B cell (primary cell): ENCODE measurements around the gene LDLRAD2. TPM values are rescaled to one million over a fixed set of nuclear protein-coding genes. Genes with fewer than 3 reads are reported as not detected.

Experiments used
- ATAC-seq: fragments of 200-7000 bp; cut with Tn5 transposase; one replicate; pipeline ENCODE4 v1.10.0; 2021; ENCODE audit warnings: low read depth, mild to moderate bottlenecking, moderate number of reproducible peaks, moderate library complexity
- CTCF ChIA-PET: fragments of 350-600 bp; sonication (Branson Sonifier 250); formaldehyde crosslinking; loops from one replicate; lab custom pipeline; 2021; ENCODE audit warnings: antibody characterized with exemption, inconsistent platforms; lab: Charles Lee
- POLR2A ChIA-PET: fragments of 350-600 bp; sonication (Branson Sonifier 250); formaldehyde crosslinking; loops from one replicate; lab custom pipeline; 2021; ENCODE audit warnings: antibody characterized with exemption; lab: Charles Lee
- DNase-seq: peaks from one replicate; pipeline ENCODE4 v3.0.0; 2013
- H2AFZ ChIP-seq: 2 replicates; pipeline ENCODE4 v1.6.1; 2012; ENCODE audit warnings: mild to moderate bottlenecking, low read depth, low read length; ENCODE audit not compliant: insufficient read depth, poor library complexity, severe bottlenecking
- H3K27ac ChIP-seq, 2 donors: 1 replicate in 1 of 2; 2 replicates in 1 of 2; pipeline ENCODE4 v1.5.1; 2012 to 2013; ENCODE audit warnings: low read length in 2 of 2, mild to moderate bottlenecking in 2 of 2, moderate library complexity in 1 of 2
- H3K27me3 ChIP-seq, 4 experiments: fragments of 200-600 bp in 1 of 4; sonication (generic) in 1 of 4; replicated peaks in 1 of 4; 1 replicate in 2 of 4; 2 replicates in 2 of 4; pipeline versions ENCODE4 v1.6.1 to v1.7.0; 2013 to 2016; ENCODE audit warnings: low read length in 3 of 4, mild to moderate bottlenecking in 2 of 4, mixed read lengths in 1 of 4, moderate library complexity in 1 of 4; ENCODE audit not compliant: insufficient read depth in 4 of 4, control insufficient read depth in 3 of 4; ENCODE audit errors: control extremely low read depth in 1 of 4
- H3K36me3 ChIP-seq, 2 experiments: replicated peaks in 1 of 2; 1 replicate in 1 of 2; 2 replicates in 1 of 2; pipeline versions ENCODE4 v1.6.1 to v1.7.1; 2013; ENCODE audit warnings: low read length in 1 of 2; ENCODE audit not compliant: insufficient read depth in 2 of 2, control insufficient read depth in 1 of 2; ENCODE audit errors: control extremely low read depth in 1 of 2, extremely low read depth in 1 of 2
- H3K4me1 ChIP-seq, 2 donors: fragments of 200-600 bp in 1 of 2; sonication (generic) in 1 of 2; 1 replicate in 1 of 2; 2 replicates in 1 of 2; pipeline versions ENCODE4 v1.5.1 to v1.6.1; 2013 to 2017; ENCODE audit warnings: low read length in 2 of 2; ENCODE audit not compliant: control insufficient read depth in 2 of 2, insufficient read depth in 2 of 2
- H3K4me2 ChIP-seq: replicated peaks from 2 replicates; pipeline ENCODE3; 2012; ENCODE audit warnings: mild to moderate bottlenecking, low read depth, low read length; ENCODE audit not compliant: poor library complexity, severe bottlenecking
- H3K4me3 ChIP-seq, 5 experiments: fragments of 200-600 bp in 1 of 5; sonication (generic) in 1 of 5; 1 replicate in 3 of 5; 2 replicates in 2 of 5; pipeline versions ENCODE4 v1.5.1 to v1.7.0; 2011 to 2016; ENCODE audit warnings: low read length in 4 of 5, mild to moderate bottlenecking in 4 of 5, low read depth in 2 of 5, control low read depth in 1 of 5, moderate library complexity in 1 of 5; ENCODE audit not compliant: insufficient read depth in 1 of 5; ENCODE audit errors: control extremely low read depth in 1 of 5, extremely low read depth in 1 of 5
- H3K79me2 ChIP-seq: fragments of 200-600 bp; sonication (generic); one replicate; pipeline ENCODE4 v1.6.0; 2016; ENCODE audit warnings: low read length; ENCODE audit not compliant: control insufficient read depth, insufficient read depth
- H3K9ac ChIP-seq: fragments of 200-600 bp; sonication (generic); 2 replicates; pipeline ENCODE4 v1.6.1; 2017; ENCODE audit warnings: mild to moderate bottlenecking, low read length, moderate library complexity
- H3K9me3 ChIP-seq, 3 donors: one replicate each; pipeline versions ENCODE4 v1.6.1 to v1.7.1; 2013; ENCODE audit warnings: low read length in 2 of 3; ENCODE audit not compliant: control insufficient read depth in 2 of 3, insufficient read depth in 1 of 3; ENCODE audit errors: control extremely low read depth in 1 of 3
- H4K20me1 ChIP-seq: 2 replicates; pipeline ENCODE4 v1.6.0; 2012; ENCODE audit warnings: mild to moderate bottlenecking, low read length; ENCODE audit not compliant: insufficient read depth, control insufficient read depth, poor library complexity, severe bottlenecking
- H3K27ac Mint-ChIP-seq: one replicate; pipeline ENCODE4 v1.8.0; 2021; ENCODE audit warnings: mixed read lengths
- H3K27me3 Mint-ChIP-seq: one replicate; pipeline ENCODE4 v1.8.0; 2021; ENCODE audit warnings: mixed read lengths
- H3K4me1 Mint-ChIP-seq: one replicate; pipeline ENCODE4 v1.8.0; 2021; ENCODE audit warnings: mixed read lengths
- H3K4me3 Mint-ChIP-seq: one replicate; pipeline ENCODE4 v1.8.0; 2021; ENCODE audit warnings: mixed read lengths
- H3K9me3 Mint-ChIP-seq: one replicate; pipeline ENCODE4 v1.8.0; 2022; ENCODE audit warnings: mixed read lengths; ENCODE audit not compliant: insufficient read depth
- EZH2 ChIP-seq: IDR thresholded peaks from 2 replicates; pipeline ENCODE4 v1.6.1; 2012; ENCODE audit warnings: borderline replicate concordance, low read depth, mild to moderate bottlenecking, moderate library complexity, low read length; ENCODE audit not compliant: insufficient read depth, poor library complexity, severe bottlenecking
- WGBS: methylation state at CpG from one replicate; pipeline ENCODE4 v1.1.5; 2013; ENCODE audit warnings: missing lambda C conversion rate; ENCODE audit not compliant: insufficient coverage; 5-methylcytosine and 5-hydroxymethylcytosine counted together
- intact Hi-C: fragments of 100-400 bp; cut with micrococcal nuclease; formaldehyde crosslinking; loops from one replicate; pipeline ENCODE4 v1.10.0; 2022
- polyA plus RNA-seq: library from polyadenylated mRNA; depleted of rRNA; stranded (reverse); fragments of >200 nt; gene quantifications from 2 replicates; pipeline ENCODE4 v1.2.3, GENCODE V29; 2012
- total RNA-seq, 2 donors: library from RNA; stranded (reverse); fragments of 120-200 nt in 1 of 2; gene quantifications; 1 replicate in 1 of 2; 2 replicates in 1 of 2; pipeline versions ENCODE4 v1.2.3 to v1.2.4, GENCODE V29; 2013 to 2022
- TF ChIP-seq, protein P1 (sequence below): fragments of 200-600 bp; IDR thresholded peaks from one replicate; pipeline ENCODE4 v1.8.0; 2022; ENCODE audit warnings: antibody characterized with exemption, mild to moderate bottlenecking

LDLRAD2 gene
- total and polyA plus RNA-seq, 2 donors (not counting 1 experiment from before 2014, with no cell fraction given): 0.47 to 3.0 TPM

DNA sequence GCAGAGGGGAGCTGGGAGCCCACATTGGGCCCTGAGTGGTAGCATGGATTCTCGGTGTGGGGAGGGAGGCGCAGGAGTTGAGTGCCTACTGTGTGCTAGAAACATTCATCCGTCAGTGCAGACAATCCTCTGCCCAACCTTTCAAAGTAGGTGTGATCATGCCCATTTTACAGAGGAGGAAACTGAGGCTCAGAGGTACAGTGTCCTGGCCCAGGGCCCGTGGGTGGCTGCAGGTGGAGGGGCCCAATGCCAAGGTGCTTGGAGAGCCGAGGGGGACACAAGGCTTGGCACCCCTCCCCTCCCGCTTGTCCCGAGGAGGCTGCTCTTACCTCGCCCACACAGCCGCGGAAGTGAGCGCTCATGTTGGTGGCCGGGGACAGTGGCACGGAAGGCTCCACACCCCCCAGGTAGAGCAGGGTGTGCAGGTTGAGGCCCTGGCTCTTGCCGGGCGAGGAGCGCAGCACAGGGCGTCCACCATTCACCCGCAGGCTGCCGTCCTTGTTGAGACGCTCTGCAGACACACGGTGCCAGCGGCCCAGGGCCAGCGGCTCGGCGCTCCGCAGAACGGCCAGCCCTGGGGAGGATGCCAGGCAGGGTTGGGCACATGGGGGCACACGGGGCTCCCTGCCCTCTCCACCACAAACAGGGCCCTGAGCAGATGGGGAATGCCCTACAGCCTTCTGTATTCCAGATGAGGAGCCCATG, 16.6 kb downstream of the LDLRAD2 start:
- no peak for DNase-seq
- Histone ChIP-seq H3K4me1 (no peaks in the 10 kb centered on the region), H3K27ac (no peak overlapping the region), H3K27me3 (no peaks in the 10 kb centered on the region), H3K36me3 (peaks cover 0 to 2% of the 10 kb centered on the region in 2 experiments), H3K4me2 (no peak overlapping the region), H2AFZ (no peak overlapping the region), H3K9me3 (peaks cover 0 to 14% (median under 1%) of the 10 kb centered on the region in 3 donors), H3K79me2 (no peaks in the 10 kb centered on the region), H3K9ac (no peak overlapping the region), H3K4me3 (no peak overlapping the region), H4K20me1 (no peaks in the 10 kb centered on the region)
- POLR2A ChIA-PET: no interaction called here
- intact Hi-C loops: no loop called here
- H3K4me3 Mint-ChIP-seq: no peak overlapping the region
- CTCF ChIA-PET: no interaction called here
- no peaks in the 10 kb centered on the region for H3K27me3 Mint-ChIP-seq
- peaks cover 3% of the 10 kb centered on the region for H3K4me1 Mint-ChIP-seq
- peaks cover 4% of the 10 kb centered on the region for H3K9me3 Mint-ChIP-seq
- TF ChIP-seq EZH2: no peak
- TF ChIP-seq, protein P1, sequence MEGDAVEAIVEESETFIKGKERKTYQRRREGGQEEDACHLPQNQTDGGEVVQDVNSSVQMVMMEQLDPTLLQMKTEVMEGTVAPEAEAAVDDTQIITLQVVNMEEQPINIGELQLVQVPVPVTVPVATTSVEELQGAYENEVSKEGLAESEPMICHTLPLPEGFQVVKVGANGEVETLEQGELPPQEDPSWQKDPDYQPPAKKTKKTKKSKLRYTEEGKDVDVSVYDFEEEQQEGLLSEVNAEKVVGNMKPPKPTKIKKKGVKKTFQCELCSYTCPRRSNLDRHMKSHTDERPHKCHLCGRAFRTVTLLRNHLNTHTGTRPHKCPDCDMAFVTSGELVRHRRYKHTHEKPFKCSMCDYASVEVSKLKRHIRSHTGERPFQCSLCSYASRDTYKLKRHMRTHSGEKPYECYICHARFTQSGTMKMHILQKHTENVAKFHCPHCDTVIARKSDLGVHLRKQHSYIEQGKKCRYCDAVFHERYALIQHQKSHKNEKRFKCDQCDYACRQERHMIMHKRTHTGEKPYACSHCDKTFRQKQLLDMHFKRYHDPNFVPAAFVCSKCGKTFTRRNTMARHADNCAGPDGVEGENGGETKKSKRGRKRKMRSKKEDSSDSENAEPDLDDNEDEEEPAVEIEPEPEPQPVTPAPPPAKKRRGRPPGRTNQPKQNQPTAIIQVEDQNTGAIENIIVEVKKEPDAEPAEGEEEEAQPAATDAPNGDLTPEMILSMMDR: no peak
- no peak overlapping the region for H3K27ac Mint-ChIP-seq
- WGBS: 95% methylated on average over 28 of the region's 28 CpGs
- ATAC-seq: no peak

DNA sequence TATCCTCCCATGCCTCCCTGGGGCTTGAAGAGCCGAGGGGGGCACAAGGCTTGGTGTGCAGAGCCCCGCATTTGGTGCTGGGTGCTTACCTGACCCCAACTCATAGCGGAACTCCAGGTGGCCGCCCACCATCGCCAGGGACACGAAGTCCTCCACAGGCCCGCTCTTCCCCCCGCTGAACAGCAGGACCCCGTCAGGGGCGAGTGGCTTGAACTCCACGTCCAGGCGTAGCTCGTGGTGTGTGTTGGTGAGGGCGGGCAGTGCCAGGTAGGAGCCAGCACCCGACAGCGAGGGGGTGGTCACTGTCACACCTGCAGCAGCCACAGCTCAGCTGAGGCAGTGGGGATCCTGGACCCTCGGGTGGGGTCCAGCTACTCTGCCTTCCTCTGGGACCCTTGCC, 17.2 kb downstream of the LDLRAD2 start:
- Histone ChIP-seq H3K79me2 (no peaks in the 10 kb centered on the region), H3K9me3 (peaks cover 0 to 20% (median 7%) of the 10 kb centered on the region in 3 donors), H2AFZ (no peak overlapping the region), H3K27ac (no peak overlapping the region), H3K4me1 (no peaks in the 10 kb centered on the region), H4K20me1 (no peaks in the 10 kb centered on the region), H3K27me3 (no peaks in the 10 kb centered on the region), H3K4me3 (no peak overlapping the region), H3K36me3 (peaks cover 0 to 2% of the 10 kb centered on the region in 2 experiments), H3K4me2 (no peak overlapping the region), H3K9ac (no peak overlapping the region)
- intact Hi-C loops: no loop called here
- Mint-ChIP-seq H3K27me3 (no peaks in the 10 kb centered on the region), H3K4me3 (no peak overlapping the region), H3K27ac (no peak overlapping the region), H3K4me1 (no peaks in the 10 kb centered on the region), H3K9me3 (peaks cover 8% of the 10 kb centered on the region)
- no peak for ATAC-seq
- DNase-seq: no peak
- POLR2A ChIA-PET: no interaction called here
- 95% methylated on average over 17 of the region's 17 CpGs for WGBS
- CTCF ChIA-PET: no interaction called here
- TF ChIP-seq, protein P1: no peak
- no peak for TF ChIP-seq EZH2
